Measurements from ENCODE around the gene PLXNA4. TPM values are rescaled to one million over a fixed set of nuclear protein-coding genes. Genes with fewer than 3 reads are reported as not detected.

The PLXNA4 gene
- total RNA-seq, 2 donors from 2014 or later: 2.1 to 8.2 TPM

GRCh38 chr7:132546366-132547127 is 29.7 kb downstream of the PLXNA4 start:
- TF ChIP-seq CTCF (IDR thresholded peaks at IDR 0.05) (no peak), POLR2A (IDR thresholded peaks at IDR 0.05) (no peak)
- Histone ChIP-seq H3K27me3 (no peaks in the 10 kb centered on the region), H3K4me3 (no peak overlapping the region), H3K9me3 (peaks cover 0 to 16% (median 0%) of the 10 kb centered on the region in 3 donors), H3K36me3 (replicated peaks in 1 of 2; ENCODE audit: insufficient read depth in 1 of 2, low read depth in 2 of 2) (no peaks in the 10 kb centered on the region), H3K4me1 (no peaks in the 10 kb centered on the region), H3K27ac (no peak overlapping the region)
- intact Hi-C loops (cut with DNase I): no loop called here
- 68 to 73% methylated on average over 1 of the region's 1 CpG for WGBS, 2 donors
- ATAC-seq (no peak), DNase-seq (no peak)

- Histone ChIP-seq H3K36me3 (replicated peaks in 1 of 2; ENCODE audit: insufficient read depth in 1 of 2, low read depth in 2 of 2) (no peaks in the 10 kb centered on the region), H3K4me3 (no peak overlapping the region), H3K9me3 (peaks cover 0 to 8% (median 0%) of the 10 kb centered on the region in 3 donors), H3K27ac (no peak overlapping the region), H3K27me3 (no peaks in the 10 kb centered on the region), H3K4me1 (no peaks in the 10 kb centered on the region)
- TF ChIP-seq CTCF (IDR thresholded peaks at IDR 0.05) (no peak), POLR2A (IDR thresholded peaks at IDR 0.05) (no peak)
- DNase-seq (no peak), ATAC-seq (no peak)
- intact Hi-C loops (cut with DNase I): no loop called here
- WGBS, 2 donors: 84 to 86% methylated on average over 1 of the region's 1 CpG
Measured at GRCh38 chr7:132545756-132546155, 30.5 kb downstream of the PLXNA4 start.

- H3K27ac ChIP-seq: no peak overlapping the region
- no peak for TF ChIP-seq CTCF (IDR thresholded peaks at IDR 0.05)
- no peak for TF ChIP-seq POLR2A (IDR thresholded peaks at IDR 0.05)
- H3K36me3 ChIP-seq (replicated peaks in 1 of 2; ENCODE audit: insufficient read depth in 1 of 2, low read depth in 2 of 2): no peaks in the 10 kb centered on the region
- DNase-seq: no peak
- H3K27me3 ChIP-seq: no peaks in the 10 kb centered on the region
- WGBS, 2 donors: 69 to 96% methylated on average over 1 of the region's 1 CpG
- no peaks in the 10 kb centered on the region for H3K4me1 ChIP-seq
- no peak for ATAC-seq
- H3K9me3 ChIP-seq: peaks cover 0 to 4% (median 0%) of the 10 kb centered on the region in 3 donors
- no peak overlapping the region for H3K4me3 ChIP-seq
- intact Hi-C loops (cut with DNase I): no loop called here
Measured at GRCh38 chr7:132544999-132545398, 31.3 kb downstream of the PLXNA4 start.

GRCh38 chr7:132544025-132544424 is 32.2 kb downstream of the PLXNA4 start:
- no peak for DNase-seq
- Histone ChIP-seq H3K36me3 (replicated peaks in 1 of 2; ENCODE audit: insufficient read depth in 1 of 2, low read depth in 2 of 2) (no peaks in the 10 kb centered on the region), H3K4me3 (no peak overlapping the region), H3K9me3 (peaks cover 0 to 4% (median 0%) of the 10 kb centered on the region in 3 donors), H3K27me3 (no peaks in the 10 kb centered on the region), H3K4me1 (no peaks in the 10 kb centered on the region), H3K27ac (no peak overlapping the region)
- intact Hi-C loops (cut with DNase I): no loop called here
- no peak for ATAC-seq
- TF ChIP-seq CTCF (IDR thresholded peaks at IDR 0.05) (no peak), POLR2A (IDR thresholded peaks at IDR 0.05) (no peak)
- WGBS, 2 donors: 11 to 50% methylated on average over 1 of the region's 1 CpG

- H3K4me3 ChIP-seq: no peak overlapping the region
- DNase-seq (no peak), ATAC-seq (no peak)
- no peaks in the 10 kb centered on the region for H3K27me3 ChIP-seq
- TF ChIP-seq POLR2A (IDR thresholded peaks at IDR 0.05): no peak
- TF ChIP-seq CTCF (IDR thresholded peaks at IDR 0.05): no peak
- no peak overlapping the region for H3K27ac ChIP-seq
- intact Hi-C loops (cut with DNase I): no loop called here
- 4 to 19% methylated on average over 1 of the region's 1 CpG for WGBS, 2 donors
- no peaks in the 10 kb centered on the region for H3K4me1 ChIP-seq
- peaks cover 0 to 4% (median 0%) of the 10 kb centered on the region in 3 donors for H3K9me3 ChIP-seq
- no peaks in the 10 kb centered on the region for H3K36me3 ChIP-seq (replicated peaks in 1 of 2; ENCODE audit: insufficient read depth in 1 of 2, low read depth in 2 of 2)
Measured at GRCh38 chr7:132542895-132543294, 33.4 kb downstream of the PLXNA4 start.

Data from body of pancreas (tissue), 4 donors.